ENCODE measurements around the gene LYSMD1.
"Not testable (repeated sequence)": the region's sequence is repeated elsewhere in the genome, so short reads cannot be mapped to it uniquely, and the experiment has no call there.

The LYSMD1 gene

DNA sequence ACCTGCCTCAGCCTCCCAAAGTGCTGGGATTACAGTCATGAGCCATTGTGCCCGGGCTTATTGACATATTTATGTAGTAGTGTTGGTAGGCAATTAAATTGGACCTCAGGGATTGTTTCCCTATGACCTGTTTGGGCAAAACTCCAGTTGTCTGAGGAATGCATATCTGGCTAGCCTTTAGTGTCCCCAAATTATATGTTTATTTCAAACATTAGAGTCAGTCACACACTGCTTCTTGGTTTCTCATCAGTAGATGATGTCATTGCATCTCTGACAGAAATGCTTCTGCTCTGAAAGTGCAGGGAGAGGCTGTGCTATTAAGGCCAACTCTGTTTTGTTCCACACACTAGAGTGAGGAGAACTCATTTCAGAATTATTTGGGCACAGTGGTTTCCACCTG, 45.1 kb upstream of the LYSMD1 start:
- no peak overlapping the region for H3K4me2 ChIP-seq (ENCODE audit: low read depth, low read length, poor library complexity, severe bottlenecking)
- H3K9ac ChIP-seq (ENCODE audit: low read depth, low read length, poor library complexity, severe bottlenecking) = no peak overlapping the region
- no peaks in the 10 kb centered on the region for H3F3A ChIP-seq (ENCODE audit: low read depth)
- peaks cover 25% of the 10 kb centered on the region; the same call in 1 of the 2 replicates for H3K36me3 ChIP-seq (ENCODE audit: insufficient read depth, low read length)
- H3K9me3 ChIP-seq (ENCODE audit: insufficient read depth, low read depth, low read length) = no peaks in the 10 kb centered on the region
- peaks cover 3% of the 10 kb centered on the region for H3K4me1 ChIP-seq (ENCODE audit: insufficient read depth, low read length, poor library complexity, severe bottlenecking)
- H2AFZ ChIP-seq (ENCODE audit: low read length) = no peak overlapping the region
- TF ChIP-seq EZH2phosphoT487 (IDR thresholded peaks at IDR 0.05; ENCODE audit: borderline replicate concordance) = no peak
- TF ChIP-seq CTCF (conservative IDR thresholded peaks at IDR 0.05; ENCODE audit: low read length) = no peak
- H3K27me3 ChIP-seq (ENCODE audit: insufficient read depth, low read length, poor library complexity, severe bottlenecking) = no peaks in the 10 kb centered on the region
- no peak overlapping the region for H3K4me3 ChIP-seq (ENCODE audit: low read length, poor library complexity, severe bottlenecking)
- no peaks in the 10 kb centered on the region for H3K9me2 ChIP-seq (replicated peaks; ENCODE audit: low read depth, low read length)
- peaks cover 72% of the 10 kb centered on the region for H3K79me2 ChIP-seq (ENCODE audit: insufficient read depth, low read length)
- peaks cover 29% of the 10 kb centered on the region for H4K20me1 ChIP-seq (ENCODE audit: insufficient read depth, low read length, poor library complexity, severe bottlenecking)

DNA sequence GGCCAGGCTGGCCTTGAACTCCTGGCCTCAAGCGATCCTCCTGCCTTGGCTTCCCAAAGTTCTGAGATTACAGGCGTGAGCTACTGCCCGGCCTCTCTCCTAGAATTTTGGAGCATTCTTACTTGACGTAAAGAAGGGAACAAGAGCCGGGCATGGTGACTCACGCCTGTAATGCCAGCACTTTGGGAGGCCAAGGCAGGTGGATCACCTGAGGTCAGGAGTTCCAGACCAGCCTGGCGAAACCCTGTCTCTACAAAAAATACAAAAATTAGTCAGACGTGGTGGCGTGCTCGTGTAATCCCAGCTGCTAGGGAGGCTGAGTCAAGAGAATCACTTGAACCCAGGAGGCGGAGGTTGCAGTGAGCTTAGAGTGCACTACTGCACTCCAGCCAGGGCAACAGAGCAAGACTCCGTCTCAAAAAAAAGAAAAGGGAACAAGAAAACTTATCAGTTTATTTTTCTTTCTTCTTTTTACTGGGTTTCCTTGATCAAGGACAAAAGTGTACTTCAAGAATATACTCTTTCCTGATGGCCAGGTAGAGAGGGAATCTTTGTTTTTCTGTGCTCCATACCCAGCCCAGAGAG, 39.8 kb upstream of the LYSMD1 start:
- not testable (repeated sequence) for H3K9me2 ChIP-seq (replicated peaks; ENCODE audit: low read depth, low read length); H3F3A ChIP-seq (ENCODE audit: low read depth); H2AFZ ChIP-seq (ENCODE audit: low read length); H3K9me3 ChIP-seq (ENCODE audit: insufficient read depth, low read depth, low read length); H3K9ac ChIP-seq (ENCODE audit: low read depth, low read length, poor library complexity, severe bottlenecking); H3K27me3 ChIP-seq (ENCODE audit: insufficient read depth, low read length, poor library complexity, severe bottlenecking); H3K4me3 ChIP-seq (ENCODE audit: low read length, poor library complexity, severe bottlenecking)
- H3K4me2 ChIP-seq (ENCODE audit: low read depth, low read length, poor library complexity, severe bottlenecking) = peak overlapping the region; percentile 54
- H3K4me1 ChIP-seq (ENCODE audit: insufficient read depth, low read length, poor library complexity, severe bottlenecking) = peaks cover 45% of the 10 kb centered on the region
- peaks cover 56% of the 10 kb centered on the region for H4K20me1 ChIP-seq (ENCODE audit: insufficient read depth, low read length, poor library complexity, severe bottlenecking)
- H3K36me3 ChIP-seq (ENCODE audit: insufficient read depth, low read length) = peaks cover 29% of the 10 kb centered on the region; the same call in 1 of the 2 replicates
- H3K79me2 ChIP-seq (ENCODE audit: insufficient read depth, low read length) = peaks cover 82% of the 10 kb centered on the region

- peaks cover 7% of the 10 kb centered on the region; the same call in 1 of the 2 replicates for H3K36me3 ChIP-seq (ENCODE audit: insufficient read depth, low read length)
- H2AFZ ChIP-seq (ENCODE audit: low read length) = no peak overlapping the region
- no peaks in the 10 kb centered on the region for H3K27me3 ChIP-seq (ENCODE audit: insufficient read depth, low read length, poor library complexity, severe bottlenecking)
- peaks cover 54% of the 10 kb centered on the region for H4K20me1 ChIP-seq (ENCODE audit: insufficient read depth, low read length, poor library complexity, severe bottlenecking)
- peaks cover 51% of the 10 kb centered on the region for H3K4me1 ChIP-seq (ENCODE audit: insufficient read depth, low read length, poor library complexity, severe bottlenecking)
- H3K9ac ChIP-seq (ENCODE audit: low read depth, low read length, poor library complexity, severe bottlenecking) = peak overlapping the region; percentile 84
- H3K4me2 ChIP-seq (ENCODE audit: low read depth, low read length, poor library complexity, severe bottlenecking) = peak overlapping the region; percentile 97
- H3K9me2 ChIP-seq (replicated peaks; ENCODE audit: low read depth, low read length) = no peaks in the 10 kb centered on the region
- no peak for TF ChIP-seq EZH2phosphoT487 (IDR thresholded peaks at IDR 0.05; ENCODE audit: borderline replicate concordance)
- TF ChIP-seq CTCF (conservative IDR thresholded peaks at IDR 0.05; ENCODE audit: low read length) = no peak
- no peaks in the 10 kb centered on the region for H3F3A ChIP-seq (ENCODE audit: low read depth)
- no peaks in the 10 kb centered on the region for H3K9me3 ChIP-seq (ENCODE audit: insufficient read depth, low read depth, low read length)
- peaks cover 65% of the 10 kb centered on the region for H3K79me2 ChIP-seq (ENCODE audit: insufficient read depth, low read length)
- H3K4me3 ChIP-seq (ENCODE audit: low read length, poor library complexity, severe bottlenecking) = peak overlapping the region; percentile 86
Observed at GRCh38 chr1:151199873-151200581, 34.3 kb upstream of the LYSMD1 start.
